Measurements from ENCODE around the gene CNTNAP4.

CNTNAP4 gene

GRCh38 chr16:76329106-76329505, 51.9 kb downstream of the CNTNAP4 start:
- no peak for DNase-seq
- Histone ChIP-seq H3K9ac (ENCODE audit: low read length) (no peak overlapping the region), H4K8ac (ENCODE audit: low read length) (no peak overlapping the region), H2BK12ac (ENCODE audit: low read length in 2 of 2) (no peak overlapping the region), H3K14ac (ENCODE audit: low read length in 2 of 2) (no peak overlapping the region), H2AK5ac (ENCODE audit: low read length, severe bottlenecking) (no peak overlapping the region), H4K91ac (ENCODE audit: low read length) (no peak overlapping the region), H2BK120ac (ENCODE audit: low read depth, low read length) (no peak overlapping the region), H2AFZ (ENCODE audit: low read depth, low read length) (no peak overlapping the region), H3K4me3 (ENCODE audit: insufficient read depth in 1 of 2, low read depth in 1 of 2, low read length in 2 of 2) (no peak overlapping the region), H3K9me3 (ENCODE audit: control insufficient read depth, low read length) (no peaks in the 10 kb centered on the region), H3K23ac (ENCODE audit: low read length in 2 of 2) (no peak overlapping the region), H3K36me3 (ENCODE audit: control insufficient read depth in 1 of 2, insufficient read depth in 2 of 2, low read depth in 1 of 2, low read length in 2 of 2) (no peaks in the 10 kb centered on the region), H2BK5ac (ENCODE audit: low read depth, low read length, poor library complexity, severe bottlenecking) (no peak overlapping the region), H3K79me1 (replicated peaks; ENCODE audit: low read length, poor library complexity, severe bottlenecking) (no peaks in the 10 kb centered on the region), H3K4me2 (ENCODE audit: low read length, poor library complexity, severe bottlenecking) (no peak overlapping the region), H2BK15ac (ENCODE audit: low read depth, poor library complexity, severe bottlenecking) (no peak overlapping the region), H3K4ac (ENCODE audit: low read depth in 1 of 2, low read length in 2 of 2) (no peak overlapping the region), H3K27ac (ENCODE audit: low read length, poor library complexity, severe bottlenecking) (no peak overlapping the region), H3K27me3 (ENCODE audit: control insufficient read depth in 1 of 2, insufficient read depth in 1 of 2, low read length in 2 of 2) (no peaks in the 10 kb centered on the region), H3K4me1 (ENCODE audit: control insufficient read depth, insufficient read depth, low read depth, low read length) (no peaks in the 10 kb centered on the region), H3K18ac (ENCODE audit: low read depth in 1 of 2, low read length in 2 of 2) (no peak overlapping the region)
- WGBS, result no CpG with 5 or more reads among the region's 1 CpG

GRCh38 chr16:76335180-76335974, 58.2 kb downstream of the CNTNAP4 start:
- Histone ChIP-seq H2BK15ac (ENCODE audit: low read depth, poor library complexity, severe bottlenecking) (no peak overlapping the region), H4K8ac (ENCODE audit: low read length) (no peak overlapping the region)

GRCh38 chr16:76336112-76336511, 58.9 kb downstream of the CNTNAP4 start:
- H3K9me3 ChIP-seq (ENCODE audit: control insufficient read depth, low read length), result peaks cover 6% of the 10 kb centered on the region
- H3K23ac ChIP-seq (ENCODE audit: low read length in 2 of 2), result no peak overlapping the region
- no peak overlapping the region for H3K14ac ChIP-seq (ENCODE audit: low read length in 2 of 2)
- H2AFZ ChIP-seq (ENCODE audit: low read depth, low read length), result no peak overlapping the region
- no peak overlapping the region for H4K91ac ChIP-seq (ENCODE audit: low read length)
- no peaks in the 10 kb centered on the region for H3K36me3 ChIP-seq (ENCODE audit: control insufficient read depth in 1 of 2, insufficient read depth in 2 of 2, low read depth in 1 of 2, low read length in 2 of 2)
- H3K9ac ChIP-seq (ENCODE audit: low read length), result no peak overlapping the region
- no peak for DNase-seq
- no peak overlapping the region for H3K4ac ChIP-seq (ENCODE audit: low read depth in 1 of 2, low read length in 2 of 2)
- H3K27ac ChIP-seq (ENCODE audit: low read length, poor library complexity, severe bottlenecking), result no peak overlapping the region
- H2BK15ac ChIP-seq (ENCODE audit: low read depth, poor library complexity, severe bottlenecking), result no peak overlapping the region
- H3K4me3 ChIP-seq (ENCODE audit: insufficient read depth in 1 of 2, low read depth in 1 of 2, low read length in 2 of 2), result no peak overlapping the region
- no peak overlapping the region for H3K4me2 ChIP-seq (ENCODE audit: low read length, poor library complexity, severe bottlenecking)
- H3K27me3 ChIP-seq (ENCODE audit: control insufficient read depth in 1 of 2, insufficient read depth in 1 of 2, low read length in 2 of 2), result no peaks in the 10 kb centered on the region
- no peak overlapping the region for H2AK5ac ChIP-seq (ENCODE audit: low read length, severe bottlenecking)
- no peak overlapping the region for H2BK120ac ChIP-seq (ENCODE audit: low read depth, low read length)
- no peaks in the 10 kb centered on the region for H3K4me1 ChIP-seq (ENCODE audit: control insufficient read depth, insufficient read depth, low read depth, low read length)
- no CpG with 5 or more reads among the region's 1 CpG for WGBS
- H2BK12ac ChIP-seq (ENCODE audit: low read length in 2 of 2), result no peak overlapping the region
- no peaks in the 10 kb centered on the region for H3K79me1 ChIP-seq (replicated peaks; ENCODE audit: low read length, poor library complexity, severe bottlenecking)
- H2BK5ac ChIP-seq (ENCODE audit: low read depth, low read length, poor library complexity, severe bottlenecking), result no peak overlapping the region
- no peak overlapping the region for H4K8ac ChIP-seq (ENCODE audit: low read length)
- H3K18ac ChIP-seq (ENCODE audit: low read depth in 1 of 2, low read length in 2 of 2), result no peak overlapping the region

More at GRCh38 chr16:76335180-76335974, 58.2 kb downstream of the CNTNAP4 start:
- Histone ChIP-seq H2AFZ (ENCODE audit: low read depth, low read length) (no peak overlapping the region), H3K9ac (ENCODE audit: low read length) (no peak overlapping the region), H2BK120ac (ENCODE audit: low read depth, low read length) (no peak overlapping the region), H4K91ac (ENCODE audit: low read length) (no peak overlapping the region), H3K4me1 (ENCODE audit: control insufficient read depth, insufficient read depth, low read depth, low read length) (no peaks in the 10 kb centered on the region), H3K9me3 (ENCODE audit: control insufficient read depth, low read length) (peaks cover 6% of the 10 kb centered on the region), H3K18ac (ENCODE audit: low read depth in 1 of 2, low read length in 2 of 2) (no peak overlapping the region), H3K36me3 (ENCODE audit: control insufficient read depth in 1 of 2, insufficient read depth in 2 of 2, low read depth in 1 of 2, low read length in 2 of 2) (no peaks in the 10 kb centered on the region), H3K27me3 (ENCODE audit: control insufficient read depth in 1 of 2, insufficient read depth in 1 of 2, low read length in 2 of 2) (no peaks in the 10 kb centered on the region), H3K79me1 (replicated peaks; ENCODE audit: low read length, poor library complexity, severe bottlenecking) (no peaks in the 10 kb centered on the region), H3K4me2 (ENCODE audit: low read length, poor library complexity, severe bottlenecking) (no peak overlapping the region), H3K27ac (ENCODE audit: low read length, poor library complexity, severe bottlenecking) (no peak overlapping the region), H2AK5ac (ENCODE audit: low read length, severe bottlenecking) (no peak overlapping the region), H3K4me3 (ENCODE audit: insufficient read depth in 1 of 2, low read depth in 1 of 2, low read length in 2 of 2) (no peak overlapping the region), H2BK12ac (ENCODE audit: low read length in 2 of 2) (no peak overlapping the region), H3K23ac (ENCODE audit: low read length in 2 of 2) (no peak overlapping the region), H3K14ac (ENCODE audit: low read length in 2 of 2) (no peak overlapping the region), H2BK5ac (ENCODE audit: low read depth, low read length, poor library complexity, severe bottlenecking) (no peak overlapping the region), H3K4ac (ENCODE audit: low read depth in 1 of 2, low read length in 2 of 2) (no peak overlapping the region)
- no peak for DNase-seq
- 95% methylated on average over 3 of the region's 3 CpGs for WGBS

GRCh38 chr16:76338472-76338871, 61.3 kb downstream of the CNTNAP4 start:
- Histone ChIP-seq H3K4me2 (ENCODE audit: low read length, poor library complexity, severe bottlenecking) (no peak overlapping the region), H3K27ac (ENCODE audit: low read length, poor library complexity, severe bottlenecking) (no peak overlapping the region), H3K9me3 (ENCODE audit: control insufficient read depth, low read length) (peaks cover 6% of the 10 kb centered on the region), H3K18ac (ENCODE audit: low read depth in 1 of 2, low read length in 2 of 2) (no peak overlapping the region), H2BK5ac (ENCODE audit: low read depth, low read length, poor library complexity, severe bottlenecking) (no peak overlapping the region), H2AFZ (ENCODE audit: low read depth, low read length) (no peak overlapping the region), H3K23ac (ENCODE audit: low read length in 2 of 2) (no peak overlapping the region), H3K36me3 (ENCODE audit: control insufficient read depth in 1 of 2, insufficient read depth in 2 of 2, low read depth in 1 of 2, low read length in 2 of 2) (no peaks in the 10 kb centered on the region), H3K79me1 (replicated peaks; ENCODE audit: low read length, poor library complexity, severe bottlenecking) (no peaks in the 10 kb centered on the region), H2BK12ac (ENCODE audit: low read length in 2 of 2) (no peak overlapping the region), H2BK15ac (ENCODE audit: low read depth, poor library complexity, severe bottlenecking) (no peak overlapping the region), H2BK120ac (ENCODE audit: low read depth, low read length) (no peak overlapping the region), H3K4me3 (ENCODE audit: insufficient read depth in 1 of 2, low read depth in 1 of 2, low read length in 2 of 2) (no peak overlapping the region), H4K8ac (ENCODE audit: low read length) (no peak overlapping the region), H4K91ac (ENCODE audit: low read length) (no peak overlapping the region), H3K27me3 (ENCODE audit: control insufficient read depth in 1 of 2, insufficient read depth in 1 of 2, low read length in 2 of 2) (no peaks in the 10 kb centered on the region), H3K9ac (ENCODE audit: low read length) (no peak overlapping the region), H3K4ac (ENCODE audit: low read depth in 1 of 2, low read length in 2 of 2) (no peak overlapping the region), H3K14ac (ENCODE audit: low read length in 2 of 2) (no peak overlapping the region), H3K4me1 (ENCODE audit: control insufficient read depth, insufficient read depth, low read depth, low read length) (no peaks in the 10 kb centered on the region), H2AK5ac (ENCODE audit: low read length, severe bottlenecking) (no peak overlapping the region)
- no peak for DNase-seq

Data from mesenchymal stem cell (in vitro differentiated cells and primary cell).